Ascending aorta (tissue), 2 donors: ENCODE data around the gene POMT2. TPM values are rescaled to one million over a fixed set of nuclear protein-coding genes. Genes with fewer than 3 reads are reported as not detected.
"Not testable (repeated sequence)": the region's sequence is repeated elsewhere in the genome, so short reads cannot be mapped to it uniquely, and the experiment has no call there.

Experiments
- DNase-seq, 2 donors: peaks; one replicate each; pipeline ENCODE4 v3.0.0-alpha.2; 2019; ENCODE audit warnings: low spot score in 2 of 2
- H3K27ac ChIP-seq, 2 donors: fragments of 200-600 bp; sonication (generic); one replicate each; pipeline ENCODE4 v1.5.1; 2016 to 2017; ENCODE audit warnings: mild to moderate bottlenecking in 1 of 2
- H3K27me3 ChIP-seq: fragments of 200-600 bp; sonication (generic); one replicate; pipeline ENCODE4 v1.5.1; 2017
- H3K36me3 ChIP-seq, 2 donors: fragments of 200-600 bp; sonication (generic); one replicate each; pipeline ENCODE4 v1.5.1; 2016
- H3K4me1 ChIP-seq, 2 donors: fragments of 200-600 bp; sonication (generic); one replicate each; pipeline ENCODE4 v1.5.1; 2016 to 2017; ENCODE audit warnings: mild to moderate bottlenecking in 1 of 2
- H3K4me3 ChIP-seq, 2 donors: fragments of 200-600 bp; sonication (generic); one replicate each; pipeline ENCODE4 v1.5.1; 2016 to 2017; ENCODE audit warnings: mild to moderate bottlenecking in 1 of 2
- H3K9me3 ChIP-seq, 2 donors: fragments of 200-600 bp; sonication (generic); one replicate each; pipeline ENCODE4 v1.5.1; 2016
- intact Hi-C: fragments of 100-400 bp; cut with DNase I; formaldehyde crosslinking; loops from one replicate; pipeline ENCODE4 v1.15.1; 2023
- total RNA-seq: library from RNA; depleted of rRNA; stranded (reverse); fragments of >200 nt; gene quantifications from one replicate; pipeline ENCODE4 v1.1.0, GENCODE V29; 2016
- TF ChIP-seq, protein P1 (sequence below), 3 experiments: fragments of 200-600 bp in 2 of 3; fragments of 450-650 bp in 1 of 3; sonication (generic) in 2 of 3; IDR thresholded peaks; one replicate each; pipeline ENCODE4 v1.5.1; 2016 to 2019; ENCODE audit warnings: antibody characterized with exemption in 3 of 3, mild to moderate bottlenecking in 1 of 3, moderate library complexity in 1 of 3

The POMT2 gene
- total RNA-seq, 1 donor from 2014 or later: 28.4 TPM

DNA sequence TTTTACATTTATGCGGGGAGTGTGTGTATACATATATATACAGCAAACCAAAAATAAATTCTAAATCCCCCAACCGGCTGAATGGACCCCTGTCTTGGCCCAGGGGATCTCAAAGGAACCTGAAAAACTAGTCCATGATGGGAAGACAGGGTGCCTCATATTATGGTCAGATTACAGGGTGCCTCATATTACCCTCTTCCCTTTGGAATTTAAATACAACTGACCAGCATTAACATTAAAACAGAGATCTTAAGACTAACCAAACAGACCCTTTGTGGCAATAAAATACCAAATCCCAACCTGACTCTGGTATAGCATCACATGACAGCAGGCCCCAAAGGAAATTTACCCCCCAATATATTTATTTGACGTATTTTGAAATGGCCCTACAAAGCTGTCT is 17.2 kb upstream of the POMT2 start:
- DNase-seq: no peak
- no peak overlapping the region for H3K4me3 ChIP-seq
- intact Hi-C loops: no loop called here
- TF ChIP-seq, protein P1, sequence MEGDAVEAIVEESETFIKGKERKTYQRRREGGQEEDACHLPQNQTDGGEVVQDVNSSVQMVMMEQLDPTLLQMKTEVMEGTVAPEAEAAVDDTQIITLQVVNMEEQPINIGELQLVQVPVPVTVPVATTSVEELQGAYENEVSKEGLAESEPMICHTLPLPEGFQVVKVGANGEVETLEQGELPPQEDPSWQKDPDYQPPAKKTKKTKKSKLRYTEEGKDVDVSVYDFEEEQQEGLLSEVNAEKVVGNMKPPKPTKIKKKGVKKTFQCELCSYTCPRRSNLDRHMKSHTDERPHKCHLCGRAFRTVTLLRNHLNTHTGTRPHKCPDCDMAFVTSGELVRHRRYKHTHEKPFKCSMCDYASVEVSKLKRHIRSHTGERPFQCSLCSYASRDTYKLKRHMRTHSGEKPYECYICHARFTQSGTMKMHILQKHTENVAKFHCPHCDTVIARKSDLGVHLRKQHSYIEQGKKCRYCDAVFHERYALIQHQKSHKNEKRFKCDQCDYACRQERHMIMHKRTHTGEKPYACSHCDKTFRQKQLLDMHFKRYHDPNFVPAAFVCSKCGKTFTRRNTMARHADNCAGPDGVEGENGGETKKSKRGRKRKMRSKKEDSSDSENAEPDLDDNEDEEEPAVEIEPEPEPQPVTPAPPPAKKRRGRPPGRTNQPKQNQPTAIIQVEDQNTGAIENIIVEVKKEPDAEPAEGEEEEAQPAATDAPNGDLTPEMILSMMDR (IDR thresholded peaks at IDR 0.05): no peak
- no peaks in the 10 kb centered on the region for H3K4me1 ChIP-seq
- H3K36me3 ChIP-seq: peaks cover 17 to 26% of the 10 kb centered on the region in 2 donors
- no peak overlapping the region for H3K27ac ChIP-seq
- no peaks in the 10 kb centered on the region for H3K27me3 ChIP-seq
- no peaks in the 10 kb centered on the region for H3K9me3 ChIP-seq

DNA sequence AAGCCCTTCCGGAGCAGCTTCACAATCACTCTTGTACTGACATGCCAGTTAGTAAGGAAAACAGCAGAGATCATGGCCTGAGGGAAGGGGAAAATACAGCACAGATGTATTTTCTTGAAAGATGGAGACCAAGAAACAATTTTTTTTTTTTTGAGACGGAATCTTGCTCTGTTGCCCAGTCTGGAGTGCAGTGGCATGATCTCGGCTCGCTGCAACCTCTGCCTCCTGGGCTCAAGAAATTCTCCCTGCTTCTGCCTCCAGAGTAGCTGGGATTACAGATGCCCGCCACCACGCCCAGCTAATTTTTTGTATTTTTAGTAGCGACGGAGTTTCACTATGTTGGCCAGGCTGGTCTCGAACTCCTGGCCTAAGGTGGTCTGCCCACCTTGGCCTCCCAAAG is 16.6 kb upstream of the POMT2 start:
- H3K4me1 ChIP-seq, intact Hi-C loops, H3K4me3 ChIP-seq, H3K9me3 ChIP-seq, H3K27me3 ChIP-seq, H3K27ac ChIP-seq, DNase-seq: not testable (repeated sequence)
- peaks cover 11 to 25% of the 10 kb centered on the region in 2 donors for H3K36me3 ChIP-seq

GRCh38 chr14:77335576-77335975 is 14.9 kb upstream of the POMT2 start:
- Histone ChIP-seq H3K27me3 (no peaks in the 10 kb centered on the region), H3K4me3 (no peak overlapping the region), H3K9me3 (no peaks in the 10 kb centered on the region), H3K27ac (no peak overlapping the region), H3K4me1 (no peaks in the 10 kb centered on the region), H3K36me3 (peaks cover 0 to 8% of the 10 kb centered on the region in 2 donors)
- intact Hi-C loops: no loop called here
- TF ChIP-seq, protein P1 (IDR thresholded peaks at IDR 0.05): no peak
- no peak for DNase-seq

- H3K4me3 ChIP-seq: no peak overlapping the region
- DNase-seq: no peak
- H3K9me3 ChIP-seq: no peaks in the 10 kb centered on the region
- no peak overlapping the region for H3K27ac ChIP-seq
- no peaks in the 10 kb centered on the region for H3K27me3 ChIP-seq
- no peaks in the 10 kb centered on the region for H3K36me3 ChIP-seq
- intact Hi-C loops: no loop called here
- TF ChIP-seq, protein P1 (IDR thresholded peaks at IDR 0.05): no peak
- no peaks in the 10 kb centered on the region for H3K4me1 ChIP-seq
These were observed 9.2 kb upstream of the POMT2 start for GRCh38 chr14:77329872-77330271.

GRCh38 chr14:77327111-77327510 is 6.4 kb upstream of the POMT2 start:
- no peaks in the 10 kb centered on the region for H3K36me3 ChIP-seq
- no peak overlapping the region for H3K27ac ChIP-seq
- TF ChIP-seq, protein P1 (IDR thresholded peaks at IDR 0.05): no peak
- no peak overlapping the region for H3K4me3 ChIP-seq
- no peaks in the 10 kb centered on the region for H3K9me3 ChIP-seq
- DNase-seq: no peak
- H3K4me1 ChIP-seq: no peaks in the 10 kb centered on the region
- intact Hi-C loops: no loop called here
- H3K27me3 ChIP-seq: no peaks in the 10 kb centered on the region

- TF ChIP-seq, protein P1 (IDR thresholded peaks at IDR 0.05): no peak
- Histone ChIP-seq H3K27ac (no peak overlapping the region), H3K36me3 (no peaks in the 10 kb centered on the region), H3K9me3 (no peaks in the 10 kb centered on the region), H3K27me3 (no peaks in the 10 kb centered on the region), H3K4me3 (no peak overlapping the region), H3K4me1 (no peaks in the 10 kb centered on the region)
- intact Hi-C loops: no loop called here
- no peak for DNase-seq
These were observed 5.0 kb upstream of the POMT2 start for GRCh38 chr14:77325746-77326094.
